ENCODE data around the gene ARHGAP45.

ARHGAP45 gene

GRCh38 chr19:1134431-1134830 lies 67.5 kb downstream of the ARHGAP45 start:
- Mint-ChIP-seq H3K27ac (peak overlapping the region; percentile 98), H3K27me3 (no peaks in the 10 kb centered on the region), H3K36me3 (ENCODE audit: low read depth) (peaks cover 35% of the 10 kb centered on the region), H3K4me1 (ENCODE audit: low read depth) (peaks cover 44% of the 10 kb centered on the region), H3K4me3 (peak overlapping the region; percentile 10), H3K9me3 (no peaks in the 10 kb centered on the region)
- no peak for DNase-seq

GRCh38 chr19:1135454-1135853 lies 68.5 kb downstream of the ARHGAP45 start:
- Mint-ChIP-seq H3K27me3 (no peaks in the 10 kb centered on the region), H3K27ac (peak overlapping the region; percentile 59), H3K4me1 (ENCODE audit: low read depth) (peaks cover 34% of the 10 kb centered on the region), H3K9me3 (no peaks in the 10 kb centered on the region), H3K4me3 (no peak overlapping the region), H3K36me3 (ENCODE audit: low read depth) (peaks cover 31% of the 10 kb centered on the region)
- no peak for DNase-seq

GRCh38 chr19:1136201-1136600 lies 69.2 kb downstream of the ARHGAP45 start:
- DNase-seq = no peak
- Mint-ChIP-seq H3K27ac (peak overlapping the region; percentile 88), H3K27me3 (no peaks in the 10 kb centered on the region), H3K9me3 (no peaks in the 10 kb centered on the region), H3K36me3 (ENCODE audit: low read depth) (peaks cover 29% of the 10 kb centered on the region), H3K4me1 (ENCODE audit: low read depth) (peaks cover 32% of the 10 kb centered on the region), H3K4me3 (no peak overlapping the region)

Measured in activated T-cell treated with anti-CD3 and anti-CD28 coated beads, Interleukin-2, amount 50 U/mL, for 24 hours (primary cell).